Measurements from ENCODE around the gene GEMIN4.

GRCh38 chr17:773467-774312 is 21.6 kb upstream of the GEMIN4 start:
- TF ChIP-seq CTCF (IDR thresholded peaks at IDR 0.05) (no peak), POLR2A (IDR thresholded peaks at IDR 0.05) (no peak), POLR2AphosphoS5 (IDR thresholded peaks at IDR 0.05) (no peak), EP300 (IDR thresholded peaks at IDR 0.05; ENCODE audit: low read depth) (no peak)

All from transverse colon (tissue), 4 donors.